Forelimb muscle (tissue), 1 donor: ENCODE measurements around the gene MSRB3. TPM values are rescaled to one million over a fixed set of nuclear protein-coding genes. Genes with fewer than 3 reads are reported as not detected.
"Not testable (repeated sequence)": the region's sequence is repeated elsewhere in the genome, so short reads cannot be mapped to it uniquely, and the experiment has no call there.

ENCODE experiments used
- DNase-seq: peaks from one replicate; pipeline ENCODE4 v3.0.0-alpha.2; 2013; ENCODE audit warnings: low read depth
- polyA plus RNA-seq: library from polyadenylated mRNA; unstranded; fragments of 120-200 nt; gene quantifications from one replicate; pipeline ENCODE4 v1.2.1, GENCODE V29; 2013; ENCODE audit not compliant: insufficient read length

Gene MSRB3
- 48.6 TPM for polyA plus RNA-seq

- DNase-seq, result no peak
These were observed at the start of gene MSRB3 for GRCh38 chr12:65278576-65279368. Gene MSRB3 (plus strand): TSS chr12:65278683. CDS start chr12:65308580, 29,897 bp downstream.

- DNase-seq, result no peak
These were observed 49.0 kb upstream of the MSRB3 start for GRCh38 chr12:65229441-65229840.

- DNase-seq, result peak; percentile 1
These were observed 45.9 kb upstream of the MSRB3 start for GRCh38 chr12:65232476-65233077.

DNA sequence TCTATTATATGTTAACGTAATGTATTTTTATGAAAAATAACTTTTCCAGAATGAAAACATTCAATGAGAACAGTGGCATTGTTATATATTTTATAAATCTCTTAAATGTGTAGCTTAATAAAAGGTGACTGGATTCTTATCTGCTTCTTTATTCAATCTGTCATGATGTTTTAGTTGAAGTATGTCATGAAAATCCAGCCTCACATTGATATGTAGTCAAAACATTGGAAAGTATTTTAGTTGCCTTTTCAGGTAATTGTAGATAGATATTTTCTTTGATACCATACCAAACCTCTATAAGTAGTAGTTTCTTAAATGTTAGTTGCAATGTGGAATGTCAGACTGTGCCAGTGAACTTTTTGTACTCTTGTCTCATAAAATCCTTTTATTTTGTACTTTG lies 41.3 kb upstream of the MSRB3 start:
- no peak for DNase-seq

DNA sequence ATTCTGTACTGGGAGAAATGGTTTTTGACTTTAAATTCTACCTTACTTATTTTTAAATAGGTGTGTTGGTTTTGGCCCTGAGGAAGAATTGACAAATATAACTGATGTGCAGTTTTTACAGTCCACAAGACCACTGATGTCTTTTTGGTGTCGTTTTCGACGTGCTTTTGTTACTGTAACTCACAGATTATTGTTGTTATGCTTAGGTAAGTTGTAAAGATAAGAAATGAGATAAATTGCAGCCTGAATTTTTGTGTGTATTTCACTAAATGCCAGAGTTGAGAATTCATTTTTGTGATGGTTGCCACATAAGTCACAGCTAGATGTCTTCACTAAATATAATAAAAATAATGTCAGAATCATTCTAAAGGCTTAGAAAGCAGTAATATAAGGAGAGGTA lies 39.9 kb upstream of the MSRB3 start:
- no peak for DNase-seq

DNA sequence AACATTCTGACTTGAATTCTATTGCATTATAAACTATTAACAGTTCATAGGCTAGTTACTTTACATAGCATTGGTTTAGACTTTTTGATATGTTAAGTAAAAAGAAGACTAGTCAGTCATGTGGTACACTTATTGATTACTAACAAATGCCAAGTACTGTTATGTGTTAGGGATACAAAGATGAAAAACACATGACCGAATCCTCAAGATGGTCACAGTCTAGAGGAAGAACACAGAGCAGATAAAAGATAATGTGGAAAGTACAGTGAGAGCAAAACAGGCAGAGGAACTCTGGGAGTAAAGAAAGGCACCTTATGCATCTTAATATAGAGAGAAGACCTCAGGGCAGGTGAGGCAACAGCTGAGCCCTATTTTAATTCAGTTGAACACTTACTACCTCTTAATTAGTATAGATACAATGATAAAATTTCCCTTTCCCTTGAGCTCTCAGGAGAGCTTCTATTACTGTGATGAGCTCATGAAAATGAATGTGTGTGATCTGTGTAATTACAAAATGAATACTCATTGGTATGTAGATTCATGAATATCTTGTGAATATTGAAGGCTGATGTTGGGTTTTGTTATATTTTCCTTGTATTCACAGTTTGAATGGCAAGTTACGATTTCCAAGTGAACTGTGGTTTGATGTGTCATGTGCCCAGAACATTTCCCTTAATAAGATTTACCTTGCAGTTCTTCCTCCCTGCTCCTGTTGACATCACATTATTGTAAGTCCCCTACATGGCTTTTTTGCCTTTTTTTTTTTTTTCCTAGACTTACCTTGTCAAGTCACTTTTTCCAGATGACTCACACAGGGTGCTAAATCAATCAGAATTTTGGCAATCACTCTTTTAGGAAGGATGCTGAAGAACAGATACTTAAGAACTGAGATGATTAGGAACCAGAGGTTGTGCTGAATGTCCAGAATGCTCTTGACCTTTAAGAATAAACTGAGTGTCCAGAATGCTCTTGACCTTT lies 29.5 kb upstream of the MSRB3 start:
- DNase-seq, result no peak

DNA sequence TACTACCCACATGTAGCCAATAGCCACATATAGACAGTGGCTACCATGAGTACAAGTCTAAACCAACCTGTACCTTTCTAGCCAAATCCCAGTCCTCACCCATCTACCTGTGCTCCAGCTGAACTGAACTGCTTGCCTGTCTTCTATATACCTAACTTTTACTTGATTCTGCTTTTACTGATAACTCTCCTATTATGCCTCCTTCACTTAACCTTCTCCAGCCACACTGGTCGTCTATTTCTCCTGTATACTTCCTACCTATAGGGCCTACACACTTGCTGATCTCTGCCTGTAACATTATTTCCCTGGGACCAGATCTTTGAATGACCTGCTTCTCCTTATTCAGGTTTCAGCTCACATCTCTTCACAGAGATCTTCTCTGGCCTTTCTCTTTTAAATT lies 26.0 kb upstream of the MSRB3 start:
- DNase-seq, result no peak

DNA sequence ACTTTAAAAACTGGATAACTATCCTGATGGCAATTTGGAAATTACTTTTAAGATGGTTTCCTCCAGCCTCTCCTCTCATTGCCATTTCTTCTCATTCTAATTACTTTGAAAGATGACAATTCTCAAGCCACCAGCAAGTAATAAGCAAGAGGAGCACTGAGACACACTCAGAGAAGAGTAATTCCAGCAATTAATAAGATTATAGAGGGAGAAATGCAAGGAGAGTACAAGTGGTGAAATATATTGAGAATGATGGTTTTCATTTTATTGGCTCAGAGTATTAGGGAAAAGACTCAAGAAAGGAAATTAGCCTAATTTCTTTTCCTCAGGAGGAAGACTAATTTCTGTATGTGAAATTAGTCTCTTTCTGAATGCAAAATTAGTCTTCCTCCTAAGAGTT lies 20.5 kb upstream of the MSRB3 start:
- no peak for DNase-seq

DNA sequence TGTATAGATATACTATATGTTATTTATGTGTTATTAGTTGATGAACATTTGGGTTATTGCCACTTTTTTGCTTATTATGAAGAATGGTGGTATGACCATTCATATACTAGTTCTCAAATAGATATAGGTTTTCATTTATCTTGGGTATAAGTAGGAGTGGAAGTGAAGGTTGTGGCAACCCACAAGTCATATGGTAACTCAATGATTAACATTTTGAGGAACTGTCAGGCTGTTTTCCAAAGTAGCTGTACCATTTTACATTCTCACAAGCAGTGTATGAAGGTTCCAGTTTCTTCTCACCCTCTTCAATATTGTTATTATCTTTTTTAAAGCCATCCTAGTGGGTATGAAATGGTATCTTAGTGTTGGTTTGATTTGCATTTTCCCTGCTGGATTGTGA lies 19.0 kb upstream of the MSRB3 start:
- no peak for DNase-seq

DNA sequence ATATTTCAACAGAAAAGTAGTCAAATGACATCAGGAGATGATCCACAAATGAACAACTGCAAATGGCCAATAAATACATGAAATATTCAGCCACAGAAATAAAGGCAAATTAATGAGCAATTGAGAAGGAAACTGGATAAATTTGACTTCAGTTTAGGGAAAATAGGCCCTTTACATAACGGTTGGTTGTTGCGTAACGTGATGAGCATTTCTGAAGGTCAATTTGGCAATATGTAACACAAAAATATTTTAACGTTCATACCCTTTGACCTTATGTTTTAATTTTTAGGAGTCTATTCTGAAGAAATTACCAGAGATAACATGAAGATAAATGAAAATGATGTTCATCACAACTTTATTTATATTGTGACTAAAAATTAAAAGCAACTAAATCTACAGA lies 14.7 kb upstream of the MSRB3 start:
- DNase-seq, result no peak

DNA sequence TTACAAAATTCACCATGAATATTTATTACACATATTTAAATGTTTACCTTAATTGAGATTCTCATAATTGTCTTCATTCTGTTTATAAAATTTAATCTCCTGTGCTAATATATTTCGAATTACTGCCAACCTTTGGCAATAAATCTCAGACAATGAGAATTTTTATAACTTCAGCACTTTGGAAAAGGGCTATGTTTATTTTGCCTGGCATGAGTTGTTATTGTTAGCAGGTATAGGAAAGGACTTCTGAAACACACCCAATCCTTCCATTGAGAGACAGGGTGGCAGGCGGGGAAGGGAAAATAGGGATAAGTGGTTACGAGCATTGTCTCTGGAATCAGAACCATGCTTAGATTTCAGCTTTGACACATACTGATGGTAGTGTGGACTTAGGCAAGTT lies 12.1 kb upstream of the MSRB3 start:
- DNase-seq, result no peak

GRCh38 chr12:65269603-65270002 lies 8.9 kb upstream of the MSRB3 start:
- DNase-seq, result no peak

DNA sequence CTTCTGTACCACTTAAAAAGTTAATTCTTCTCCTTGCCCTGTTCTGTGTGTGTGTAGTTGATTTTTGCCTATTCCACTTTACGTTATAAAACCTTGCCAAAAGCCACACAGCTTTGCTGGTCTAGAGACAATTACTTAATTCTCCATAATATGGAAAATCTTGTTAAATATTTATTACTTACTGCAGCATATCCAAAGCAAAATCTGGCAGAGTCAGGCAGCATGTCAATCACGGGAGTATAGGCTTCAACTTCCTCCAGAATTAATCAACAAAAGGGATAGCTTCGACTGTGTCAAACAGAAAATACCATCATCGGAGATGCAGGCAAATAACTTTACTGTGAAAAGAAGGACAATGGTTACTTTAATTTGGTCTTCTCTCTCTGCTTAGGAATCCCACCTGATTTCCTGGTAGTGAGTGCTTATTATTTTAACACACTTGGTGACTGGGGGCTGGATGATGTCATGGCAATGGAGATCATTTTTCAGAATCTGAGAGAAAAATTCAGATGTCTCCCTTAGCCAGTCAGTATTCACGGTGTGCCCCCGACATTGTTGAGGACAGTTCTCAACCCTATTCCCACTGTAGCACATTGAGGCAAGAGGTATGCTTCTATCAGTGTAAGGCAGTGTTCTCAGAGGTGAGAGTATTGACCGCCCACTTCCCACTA lies 3.7 kb upstream of the MSRB3 start:
- DNase-seq, result no peak

GRCh38 chr12:65275627-65276026 lies 2.9 kb upstream of the MSRB3 start:
- DNase-seq, result no peak

DNA sequence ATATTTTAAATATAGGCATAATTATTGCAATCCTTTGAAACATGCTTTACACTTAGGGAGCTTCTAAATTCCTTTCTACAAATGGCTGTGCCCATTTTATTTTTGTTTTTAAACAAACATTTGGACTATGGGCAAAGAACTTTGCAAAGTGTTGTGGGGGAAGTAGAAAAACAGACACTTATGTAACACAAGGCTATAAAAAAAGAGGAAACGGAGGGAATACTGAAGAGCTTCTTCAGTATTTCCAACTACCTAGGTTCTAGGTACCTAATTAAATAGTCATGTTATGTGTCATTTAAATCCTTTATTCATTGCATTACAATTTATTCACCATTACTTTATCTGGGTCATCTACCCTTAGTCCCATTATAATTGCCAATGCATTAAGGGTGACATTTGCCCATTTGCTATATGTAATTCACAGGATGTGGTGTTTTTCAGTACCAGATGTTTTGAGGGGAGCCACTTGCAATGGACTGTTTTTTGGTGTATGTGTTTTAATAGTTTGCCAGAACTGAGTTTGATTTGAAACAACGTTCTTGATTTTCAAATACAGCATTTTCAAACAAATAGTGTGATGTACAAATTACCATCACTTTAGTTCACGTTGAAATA lies 1.5 kb upstream of the MSRB3 start:
- DNase-seq, result no peak

DNA sequence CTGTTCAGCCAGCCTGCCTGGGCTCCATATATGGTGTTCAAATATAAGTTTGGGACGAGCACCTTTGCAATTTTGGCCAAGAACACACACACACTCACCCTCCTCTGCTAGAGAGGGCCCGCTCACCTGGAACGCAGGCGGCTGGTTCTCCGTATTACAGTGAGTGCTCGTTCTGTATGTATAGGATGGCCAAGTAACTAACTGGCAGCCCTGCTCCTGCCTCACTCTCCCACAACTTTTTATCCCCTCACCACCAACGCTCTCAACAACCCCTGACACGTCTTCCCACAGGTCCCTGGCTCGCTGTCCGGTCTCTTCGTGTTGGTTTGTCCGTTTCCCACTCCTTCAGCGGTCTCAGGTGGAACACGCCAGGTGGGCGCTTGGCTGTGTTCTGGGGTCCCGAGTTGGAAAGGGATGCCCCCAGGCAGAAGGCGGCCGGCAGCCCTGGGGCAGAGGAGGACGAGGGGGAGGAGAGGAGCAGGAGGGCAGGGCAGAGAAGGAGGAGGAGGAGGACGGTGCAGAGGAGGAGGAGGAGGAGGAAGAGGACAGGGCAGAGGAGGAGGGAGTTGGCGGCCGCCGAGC lies 398 bp upstream of the MSRB3 start:
- DNase-seq, result no peak

DNA sequence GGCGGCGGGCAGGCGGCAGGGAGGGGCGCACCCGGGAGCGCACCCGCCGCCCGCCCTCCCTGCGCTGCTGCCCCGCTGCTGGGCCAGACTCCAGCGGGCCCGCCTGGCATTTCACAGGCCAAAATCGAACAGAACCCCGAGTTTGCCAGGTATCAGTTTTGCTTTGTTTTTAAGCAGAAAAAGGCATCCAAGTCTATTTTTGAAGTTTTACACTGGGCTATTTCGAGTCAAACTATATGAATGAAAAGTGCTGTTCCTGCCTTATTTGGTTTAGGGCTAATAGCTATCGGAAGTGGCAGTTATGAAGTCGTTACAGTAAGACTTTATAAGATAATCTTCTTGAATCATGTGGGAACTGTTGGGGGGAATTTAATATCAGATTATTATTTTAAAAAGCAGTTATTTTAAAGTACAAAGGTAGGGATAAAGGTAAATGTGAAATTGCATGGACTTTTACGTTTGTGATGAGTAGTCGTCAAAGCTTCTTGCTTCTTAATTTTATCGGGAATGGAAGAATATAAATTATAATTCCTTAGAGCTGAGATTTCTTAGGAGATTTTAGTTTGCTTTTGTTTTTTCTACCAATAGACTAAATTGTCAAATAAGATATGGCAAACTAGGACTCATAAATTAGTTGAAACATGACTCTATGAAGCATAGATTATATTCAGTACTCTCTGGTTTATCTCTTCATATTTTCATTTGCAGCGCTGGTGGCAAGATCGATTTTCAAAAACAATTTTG lies 1.1 kb downstream of the MSRB3 start:
- DNase-seq, result no peak

DNA sequence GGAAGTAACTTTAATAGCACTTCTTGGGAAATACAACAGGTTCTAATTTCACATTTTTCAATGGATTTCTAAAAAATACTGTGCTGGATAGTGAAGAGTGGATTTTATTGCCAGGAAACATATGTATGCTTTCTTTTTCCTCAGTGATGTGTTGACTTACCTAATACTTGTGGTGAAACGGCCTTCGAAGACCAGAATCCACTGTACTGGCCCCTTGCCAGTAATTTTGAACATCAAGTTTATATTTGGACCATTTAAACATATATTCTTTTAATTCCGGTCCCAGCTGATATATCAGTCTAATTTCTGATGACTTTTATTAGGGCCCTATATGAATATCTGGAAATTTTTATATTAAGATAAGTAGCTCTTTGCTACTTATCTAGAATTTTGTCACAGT lies 1.8 kb downstream of the MSRB3 start:
- no peak for DNase-seq

- DNase-seq, result no peak
These were observed 4.4 kb downstream of the MSRB3 start for GRCh38 chr12:65282840-65283239.

DNA sequence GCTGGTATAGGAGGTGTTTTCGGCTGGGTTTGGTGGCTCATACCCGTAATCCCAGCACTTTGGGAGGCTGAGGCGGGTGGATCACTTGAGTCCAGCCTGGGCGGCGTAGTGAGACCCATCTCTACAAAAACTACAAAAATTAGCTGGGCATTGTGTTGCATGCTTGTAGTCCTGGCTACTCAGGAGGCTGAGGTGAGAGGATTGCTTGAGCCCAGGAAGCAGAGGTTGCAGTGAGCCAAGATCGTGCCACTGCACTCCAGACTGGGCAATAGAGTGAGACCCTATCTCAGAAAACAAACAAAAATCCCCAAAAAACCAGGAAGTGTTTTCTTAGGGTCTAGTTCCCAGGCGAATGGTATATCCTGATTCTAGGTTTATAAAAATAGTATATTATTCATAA lies 7.0 kb downstream of the MSRB3 start:
- DNase-seq, result not testable (repeated sequence)
